ENCODE data around the gene HSDL1. TPM values are rescaled to one million over a fixed set of nuclear protein-coding genes. Genes with fewer than 3 reads are reported as not detected.

Gene HSDL1
- polyA plus RNA-seq, 2 of the 4 experiments (the other 2 are of a cell fraction): 17.9 to 24.9 TPM

DNA sequence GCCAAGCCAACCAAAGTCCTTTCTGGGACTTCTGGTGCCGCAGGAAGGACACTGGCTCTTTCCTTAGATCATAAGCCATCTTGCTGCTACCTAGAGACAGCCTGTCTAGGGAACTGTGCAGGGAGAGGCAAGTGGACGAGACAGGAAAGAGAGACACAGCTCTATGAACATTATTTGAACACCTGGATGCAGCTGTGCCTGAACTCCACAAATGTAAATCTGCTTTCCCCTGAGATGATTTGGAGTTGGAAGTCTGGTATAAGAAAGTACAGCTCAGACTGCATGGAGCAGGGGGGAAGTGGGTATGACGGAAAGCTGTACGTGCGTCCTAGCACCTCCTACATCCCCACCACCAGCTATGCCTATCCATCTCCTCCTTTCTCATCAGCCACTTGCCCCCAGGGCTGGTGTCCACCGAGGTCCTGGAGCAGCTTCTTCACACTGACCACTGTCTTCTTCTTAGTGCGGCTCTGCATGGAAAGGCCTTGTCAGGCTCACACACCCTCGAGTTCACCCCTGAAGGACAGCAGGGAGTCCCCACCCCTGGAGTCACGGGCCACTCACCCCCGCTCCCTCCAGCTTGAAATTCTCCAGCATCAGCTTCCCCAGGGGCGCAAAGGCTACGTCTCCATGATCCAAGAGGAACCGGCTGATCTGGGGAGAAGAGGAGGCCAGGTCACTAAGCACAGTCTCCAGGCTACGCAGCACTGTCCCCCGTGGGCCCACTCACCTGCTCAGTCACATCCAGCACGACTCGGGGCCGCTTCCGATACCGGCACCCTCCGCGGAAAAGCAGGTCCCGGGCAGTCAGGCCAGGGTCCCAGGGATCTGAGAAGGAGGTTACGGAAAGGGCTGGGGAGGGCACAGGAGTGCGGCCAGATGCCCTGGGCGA lies 37.9 kb upstream of the HSDL1 start:
- no peak for FAIRE-seq
- 85% methylated on average over 19 of the region's 26 CpGs for WGBS (ENCODE audit: missing lambda C conversion rate)

DNA sequence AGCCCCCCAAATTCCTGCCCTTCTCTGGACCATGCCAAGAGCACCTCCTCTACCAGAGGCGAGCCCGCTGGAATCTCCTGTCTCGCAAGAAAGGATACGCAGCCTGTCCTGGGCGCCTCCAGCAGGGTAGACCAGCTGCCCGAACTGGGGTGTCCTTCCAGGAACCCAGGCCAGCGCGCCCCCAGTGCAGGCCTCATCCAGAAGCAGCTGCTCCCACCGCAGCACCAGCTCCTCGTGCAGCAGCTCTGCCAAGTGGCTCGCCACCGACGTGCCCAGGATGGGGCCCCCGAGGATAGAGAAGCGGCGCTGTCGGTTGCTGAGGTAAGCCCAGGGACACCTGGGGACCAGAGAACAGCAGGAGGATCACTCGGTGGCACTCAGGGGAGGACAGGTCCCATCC lies 37.1 kb upstream of the HSDL1 start:
- DNase-seq (ENCODE audit: low read depth in 1 of 2, low spot score in 1 of 2) (no peak), FAIRE-seq (no peak), ATAC-seq (no peak)
- TF ChIP-seq ZC3H11A (IDR thresholded peaks at IDR 0.05) (no peak), CEBPB (IDR thresholded peaks at IDR 0.05) (no peak), HOXB5 (CRISPR knock-in tag; IDR thresholded peaks at IDR 0.05) (no peak), RFX5 (IDR thresholded peaks at IDR 0.05) (no peak), MAFK (IDR thresholded peaks at IDR 0.05; ENCODE audit: partially characterized antibody) (no peak), GATA3 (IDR thresholded peaks at IDR 0.05; ENCODE audit: borderline replicate concordance) (no peak), ZNF302 (CRISPR knock-in tag; IDR thresholded peaks at IDR 0.05) (no peak), JUNB (IDR thresholded peaks at IDR 0.05) (no peak), NR3C1 (IDR thresholded peaks at IDR 0.05) (no peak), POLR2AphosphoS2 (conservative IDR thresholded peaks at IDR 0.05; ENCODE audit: low read length) (no peak)
- TF ChIP-seq, protein P1, sequence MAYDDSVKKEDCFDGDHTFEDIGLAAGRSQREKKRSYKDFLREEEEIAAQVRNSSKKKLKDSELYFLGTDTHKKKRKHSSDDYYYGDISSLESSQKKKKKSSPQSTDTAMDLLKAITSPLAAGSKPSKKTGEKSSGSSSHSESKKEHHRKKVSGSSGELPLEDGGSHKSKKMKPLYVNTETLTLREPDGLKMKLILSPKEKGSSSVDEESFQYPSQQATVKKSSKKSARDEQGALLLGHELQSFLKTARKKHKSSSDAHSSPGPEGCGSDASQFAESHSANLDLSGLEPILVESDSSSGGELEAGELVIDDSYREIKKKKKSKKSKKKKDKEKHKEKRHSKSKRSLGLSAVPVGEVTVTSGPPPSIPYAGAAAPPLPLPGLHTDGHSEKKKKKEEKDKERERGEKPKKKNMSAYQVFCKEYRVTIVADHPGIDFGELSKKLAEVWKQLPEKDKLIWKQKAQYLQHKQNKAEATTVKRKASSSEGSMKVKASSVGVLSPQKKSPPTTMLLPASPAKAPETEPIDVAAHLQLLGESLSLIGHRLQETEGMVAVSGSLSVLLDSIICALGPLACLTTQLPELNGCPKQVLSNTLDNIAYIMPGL (CRISPR knock-in tag; IDR thresholded peaks at IDR 0.05; ENCODE audit: borderline replicate concordance): no peak
- TF ChIP-seq, protein P2, sequence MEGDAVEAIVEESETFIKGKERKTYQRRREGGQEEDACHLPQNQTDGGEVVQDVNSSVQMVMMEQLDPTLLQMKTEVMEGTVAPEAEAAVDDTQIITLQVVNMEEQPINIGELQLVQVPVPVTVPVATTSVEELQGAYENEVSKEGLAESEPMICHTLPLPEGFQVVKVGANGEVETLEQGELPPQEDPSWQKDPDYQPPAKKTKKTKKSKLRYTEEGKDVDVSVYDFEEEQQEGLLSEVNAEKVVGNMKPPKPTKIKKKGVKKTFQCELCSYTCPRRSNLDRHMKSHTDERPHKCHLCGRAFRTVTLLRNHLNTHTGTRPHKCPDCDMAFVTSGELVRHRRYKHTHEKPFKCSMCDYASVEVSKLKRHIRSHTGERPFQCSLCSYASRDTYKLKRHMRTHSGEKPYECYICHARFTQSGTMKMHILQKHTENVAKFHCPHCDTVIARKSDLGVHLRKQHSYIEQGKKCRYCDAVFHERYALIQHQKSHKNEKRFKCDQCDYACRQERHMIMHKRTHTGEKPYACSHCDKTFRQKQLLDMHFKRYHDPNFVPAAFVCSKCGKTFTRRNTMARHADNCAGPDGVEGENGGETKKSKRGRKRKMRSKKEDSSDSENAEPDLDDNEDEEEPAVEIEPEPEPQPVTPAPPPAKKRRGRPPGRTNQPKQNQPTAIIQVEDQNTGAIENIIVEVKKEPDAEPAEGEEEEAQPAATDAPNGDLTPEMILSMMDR (IDR thresholded peaks at IDR 0.05): no peak
- WGBS (ENCODE audit: missing lambda C conversion rate): 97% methylated on average over 11 of the region's 18 CpGs
- H3K9me3 ChIP-seq: no peaks in the 10 kb centered on the region
- no peak overlapping the region for H3K4me2 ChIP-seq
- ChIA-PET POLR2A (no interaction called here), CTCF (interaction anchor here (0.8 to 11.7 kb wide), 6 partner anchors 10 to 302 kb away, joined by 3 to 92 read pairs (median 8); partner anchors contain the start of gene MBTPS1)
- no peak overlapping the region for H3K27ac ChIP-seq
- H3K4me3 ChIP-seq: no peak overlapping the region
- peaks cover 17% of the 10 kb centered on the region for H3K4me1 ChIP-seq

More for the DNA sequence above, 37.9 kb upstream of the HSDL1 start:
- Histone ChIP-seq H3K4me3 (no peak overlapping the region), H3K4me2 (no peak overlapping the region), H3K9me3 (no peaks in the 10 kb centered on the region), H3K4me1 (peaks cover 9% of the 10 kb centered on the region), H3K27ac (no peak overlapping the region)
- TF ChIP-seq ZNF302 (CRISPR knock-in tag; IDR thresholded peaks at IDR 0.05) (no peak), FOXS1 (CRISPR knock-in tag; IDR thresholded peaks at IDR 0.05) (no peak), EP300 (IDR thresholded peaks at IDR 0.05) (no peak), BHLHE40 (IDR thresholded peaks at IDR 0.05; ENCODE audit: low read depth, low read length) (no peak), RARB (CRISPR knock-in tag; IDR thresholded peaks at IDR 0.05) (no peak), NFE2L2 (conservative IDR thresholded peaks at IDR 0.05; ENCODE audit: low read length) (no peak), EHF (CRISPR knock-in tag; IDR thresholded peaks at IDR 0.05) (no peak), RCOR1 (IDR thresholded peaks at IDR 0.05; ENCODE audit: low read depth, low read length) (no peak), KDM1A (IDR thresholded peaks at IDR 0.05; ENCODE audit: low read depth) (no peak), CHD4 (IDR thresholded peaks at IDR 0.05; ENCODE audit: borderline replicate concordance) (no peak), KDM5A (IDR thresholded peaks at IDR 0.05) (no peak), ZFP36 (IDR thresholded peaks at IDR 0.05; ENCODE audit: borderline replicate concordance, partially characterized antibody) (no peak), HOXA7 (CRISPR knock-in tag; IDR thresholded peaks at IDR 0.05) (no peak), HEYL (CRISPR knock-in tag; IDR thresholded peaks at IDR 0.05) (no peak)
- TF ChIP-seq, protein P3, sequence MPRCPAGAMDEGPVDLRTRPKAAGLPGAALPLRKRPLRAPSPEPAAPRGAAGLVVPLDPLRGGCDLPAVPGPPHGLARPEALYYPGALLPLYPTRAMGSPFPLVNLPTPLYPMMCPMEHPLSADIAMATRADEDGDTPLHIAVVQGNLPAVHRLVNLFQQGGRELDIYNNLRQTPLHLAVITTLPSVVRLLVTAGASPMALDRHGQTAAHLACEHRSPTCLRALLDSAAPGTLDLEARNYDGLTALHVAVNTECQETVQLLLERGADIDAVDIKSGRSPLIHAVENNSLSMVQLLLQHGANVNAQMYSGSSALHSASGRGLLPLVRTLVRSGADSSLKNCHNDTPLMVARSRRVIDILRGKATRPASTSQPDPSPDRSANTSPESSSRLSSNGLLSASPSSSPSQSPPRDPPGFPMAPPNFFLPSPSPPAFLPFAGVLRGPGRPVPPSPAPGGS (IDR thresholded peaks at IDR 0.05): no peak
- TF ChIP-seq, protein P4, sequence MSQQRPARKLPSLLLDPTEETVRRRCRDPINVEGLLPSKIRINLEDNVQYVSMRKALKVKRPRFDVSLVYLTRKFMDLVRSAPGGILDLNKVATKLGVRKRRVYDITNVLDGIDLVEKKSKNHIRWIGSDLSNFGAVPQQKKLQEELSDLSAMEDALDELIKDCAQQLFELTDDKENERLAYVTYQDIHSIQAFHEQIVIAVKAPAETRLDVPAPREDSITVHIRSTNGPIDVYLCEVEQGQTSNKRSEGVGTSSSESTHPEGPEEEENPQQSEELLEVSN (IDR thresholded peaks at IDR 0.05; ENCODE audit: borderline replicate concordance, low read depth): no peak
- ATAC-seq: no peak
- POLR2A ChIA-PET: no interaction called here
- CTCF ChIA-PET: interaction anchor here (0.6 to 11.7 kb wide), 21 partner anchors 11 to 434 kb away, joined by 3 to 92 read pairs (median 5); no protein-coding TSS in a partner anchor
- DNase-seq (ENCODE audit: low read depth in 1 of 2, low spot score in 1 of 2): no peak
